SK-N-SH (cell line): ENCODE measurements around the gene GNA15.

Experiments
- CTCF ChIP-seq: fragments of 200-600 bp; sonication (generic); IDR thresholded peaks from 2 replicates; pipeline ENCODE4 v1.6.1; 2017; ENCODE audit warnings: antibody characterized with exemption, mild to moderate bottlenecking, moderate library complexity
- FOXM1 ChIP-seq: IDR thresholded peaks from 2 replicates; pipeline ENCODE4 v1.4.0; 2012; ENCODE audit warnings: low read depth, mild to moderate bottlenecking

- TF ChIP-seq FOXM1 (no peak), CTCF (no peak)
Observed at GRCh38 chr19:3142292-3142670, 6.4 kb downstream of the GNA15 start.
